Measurements from ENCODE around the gene PSMB5.

DNA sequence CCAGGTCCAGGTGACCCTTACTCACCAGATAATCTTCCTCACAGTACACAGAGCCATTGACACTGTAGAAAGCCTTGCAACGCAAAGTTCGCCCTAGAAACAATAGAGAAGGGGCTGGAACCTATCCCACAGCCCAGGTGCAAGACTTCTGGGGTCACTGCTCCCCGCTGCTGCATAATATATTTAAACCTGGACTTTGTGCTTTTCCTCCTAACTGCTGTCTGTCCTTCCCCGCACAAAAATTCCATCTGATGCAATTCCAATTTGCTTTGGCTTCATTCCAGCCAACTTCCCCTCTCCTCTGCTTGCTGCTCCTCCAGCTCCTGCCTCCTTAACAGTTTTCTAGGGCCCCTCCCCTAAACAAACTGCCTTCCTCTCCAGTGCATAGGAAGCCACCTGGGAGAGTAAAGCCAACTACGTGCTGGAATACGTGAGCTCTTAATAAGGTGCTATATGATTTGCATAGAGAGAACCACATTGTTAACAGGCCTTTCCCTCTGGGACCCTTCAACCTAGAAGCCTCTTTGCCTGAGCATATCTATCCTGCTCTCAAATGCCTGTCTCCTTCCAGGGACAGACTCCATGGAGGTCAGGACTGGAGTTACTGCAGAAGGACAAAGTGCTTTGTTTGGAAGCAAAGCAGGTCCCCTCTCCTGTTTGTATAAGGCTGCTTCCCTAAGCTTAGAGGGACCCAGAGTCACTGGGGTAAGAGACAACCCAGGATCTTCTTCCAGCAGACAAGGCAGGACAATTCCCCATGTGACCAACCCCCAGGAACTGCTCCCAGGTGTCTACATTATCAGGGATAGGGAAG lies 57.9 kb downstream of the PSMB5 start:
- TF ChIP-seq FOXK2 (IDR thresholded peaks at IDR 0.05) (no peak), FOXM1 (IDR thresholded peaks at IDR 0.05; ENCODE audit: borderline replicate concordance) (no peak), SP1 (IDR thresholded peaks at IDR 0.05) (no peak), BHLHE40 (IDR thresholded peaks at IDR 0.05; ENCODE audit: borderline replicate concordance) (no peak), L3MBTL2 (conservative IDR thresholded peaks at IDR 0.05) (no peak), TARDBP (IDR thresholded peaks at IDR 0.05) (no peak)
